Middle frontal gyrus (tissue), 1 donor: ENCODE results near the gene UTP14C.
"Not testable (repeated sequence)": the region's sequence is repeated elsewhere in the genome, so short reads cannot be mapped to it uniquely, and the experiment has no call there.

Experiments
- DNase-seq: peaks from one replicate; pipeline ENCODE4 v3.0.0-alpha.2; 2015; ENCODE audit warnings: low spot score; ENCODE audit errors: extremely low spot score

UTP14C gene, protein sequence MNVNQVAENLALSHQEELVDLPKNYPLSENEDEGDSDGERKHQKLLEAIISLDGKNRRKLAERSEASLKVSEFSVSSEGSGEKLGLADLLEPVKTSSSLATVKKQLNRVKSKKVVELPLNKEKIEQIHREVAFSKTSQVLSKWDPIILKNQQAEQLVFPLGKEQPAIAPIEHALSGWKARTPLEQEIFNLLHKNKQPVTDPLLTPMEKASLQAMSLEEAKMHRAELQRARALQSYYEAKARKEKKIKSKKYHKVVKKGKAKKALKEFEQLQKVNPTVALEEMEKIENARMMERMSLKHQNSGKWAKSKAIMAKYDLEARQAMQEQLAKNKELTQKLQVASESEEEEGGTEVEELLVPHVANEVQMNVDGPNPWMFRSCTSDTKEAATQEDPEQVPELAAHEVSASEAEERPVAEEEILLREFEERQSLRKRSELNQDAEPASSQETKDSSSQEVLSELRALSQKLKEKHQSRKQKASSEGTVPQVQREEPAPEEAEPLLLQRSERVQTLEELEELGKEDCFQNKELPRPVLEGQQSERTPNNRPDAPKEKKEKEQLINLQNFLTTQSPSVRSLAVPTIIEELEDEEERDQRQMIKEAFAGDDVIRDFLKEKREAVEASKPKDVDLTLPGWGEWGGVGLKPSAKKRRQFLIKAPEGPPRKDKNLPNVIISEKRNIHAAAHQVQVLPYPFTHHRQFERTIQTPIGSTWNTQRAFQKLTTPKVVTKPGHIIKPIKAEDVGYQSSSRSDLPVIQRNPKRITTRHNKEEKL

GRCh38 chr13:52024481-52024880 is at the start of gene UTP14C:
Gene UTP14C, plus strand, starts transcription at chr13:52024691. Its CDS starts 4,114 bp downstream, at chr13:52028805.
- no peak for DNase-seq

- DNase-seq, result no peak
Observed at GRCh38 chr13:51976423-51976822, 48.1 kb upstream of the UTP14C start.

DNA sequence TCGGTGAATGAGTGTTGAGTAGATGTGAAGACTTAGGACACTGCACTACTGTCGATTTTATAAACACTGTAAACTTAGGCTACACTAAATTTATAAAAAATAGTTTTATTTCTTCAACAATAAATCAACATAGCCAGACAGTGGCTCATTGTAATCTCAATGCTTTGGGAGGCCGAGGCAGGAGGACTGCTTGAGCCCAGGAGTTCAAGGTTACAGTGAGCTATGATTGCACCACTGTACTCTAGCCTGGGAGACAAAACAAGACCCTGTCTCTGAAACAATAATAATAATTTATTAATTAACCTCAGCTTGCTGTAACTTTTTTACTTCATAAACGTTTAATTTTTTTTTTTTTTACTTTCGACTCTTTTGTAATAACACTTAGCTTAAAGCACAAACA is 47.6 kb upstream of the UTP14C start:
- no peak for DNase-seq

GRCh38 chr13:51977625-51978024 is 46.9 kb upstream of the UTP14C start:
- DNase-seq, result no peak

DNA sequence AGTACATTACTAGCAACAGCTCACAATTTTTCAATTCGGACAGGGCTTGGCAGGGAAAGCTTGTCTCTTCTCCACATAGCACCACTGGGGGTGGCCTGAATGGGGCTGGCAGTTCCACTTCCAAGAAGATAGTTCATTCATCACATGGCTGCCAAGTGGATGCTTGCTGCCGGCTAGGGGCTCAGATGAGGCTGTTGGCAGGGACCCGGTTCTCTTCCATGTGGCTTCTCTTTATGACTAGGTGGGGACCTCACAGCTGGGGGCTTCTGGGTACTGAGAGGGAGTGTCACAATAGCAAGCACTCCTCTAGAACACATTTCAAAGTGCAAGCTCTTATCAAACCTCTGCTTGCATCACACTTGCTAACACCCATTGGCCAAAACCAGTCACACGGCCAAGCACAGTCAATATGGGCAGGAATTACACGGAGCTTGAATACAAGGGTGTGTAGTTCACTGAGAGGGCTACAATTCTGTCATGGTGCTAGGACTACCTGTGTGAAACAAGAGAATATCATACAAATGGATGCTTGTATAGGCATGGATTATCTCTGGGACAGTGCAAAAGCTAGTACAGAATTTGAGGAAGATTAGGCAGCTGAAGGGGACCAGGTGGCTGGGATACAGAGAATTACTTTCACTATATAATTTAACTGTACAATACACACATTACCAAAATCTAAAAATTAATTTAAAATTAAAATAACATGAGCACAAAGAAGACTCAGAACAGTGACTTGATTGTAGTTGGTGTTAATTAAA is 45.5 kb upstream of the UTP14C start:
- DNase-seq, result no peak

GRCh38 chr13:51980908-51981307 is 43.6 kb upstream of the UTP14C start:
- DNase-seq, result no peak

DNA sequence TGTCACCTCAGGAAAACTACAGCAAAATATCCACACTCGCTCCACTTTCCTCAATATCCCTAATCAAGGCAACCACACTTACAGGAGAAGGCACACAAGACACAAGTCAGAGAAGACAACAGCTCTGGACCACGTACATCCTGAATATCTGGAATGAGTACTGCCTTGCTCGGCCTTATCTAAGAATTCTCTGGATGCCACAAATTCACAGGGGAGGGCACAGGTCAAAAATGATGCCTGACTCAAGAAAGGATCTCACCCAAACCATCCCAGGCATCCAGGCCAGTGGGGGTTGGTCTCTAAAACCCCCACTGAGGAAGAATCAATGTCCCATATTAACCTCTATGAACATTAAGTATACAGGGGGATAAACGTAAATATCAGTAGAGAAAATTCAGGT is 43.1 kb upstream of the UTP14C start:
- no peak for DNase-seq

GRCh38 chr13:51983292-51983691 is 41.2 kb upstream of the UTP14C start:
- DNase-seq, result not testable (repeated sequence)

DNA sequence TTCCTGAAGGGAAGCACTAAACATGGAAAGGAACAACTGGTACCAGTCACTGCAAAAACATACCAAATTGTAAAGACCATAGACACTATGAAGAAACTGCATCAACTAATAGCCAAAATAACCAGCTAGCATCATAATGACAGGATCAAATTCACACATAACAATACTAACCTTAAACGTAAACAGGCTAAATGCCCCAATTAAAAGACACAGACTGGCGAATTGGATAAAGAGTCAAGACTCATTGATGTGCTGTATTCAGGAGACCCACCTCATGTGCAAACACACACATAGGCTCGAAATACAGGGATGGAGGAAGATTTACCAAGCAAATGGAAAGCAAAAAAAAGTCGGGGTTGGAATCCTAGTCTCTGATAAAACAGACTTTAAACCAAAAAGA is 39.6 kb upstream of the UTP14C start:
- not testable (repeated sequence) for DNase-seq

- DNase-seq, result no peak
Observed at GRCh38 chr13:51988988-51989618, 35.4 kb upstream of the UTP14C start.

GRCh38 chr13:51993713-51994112 is 30.8 kb upstream of the UTP14C start:
- DNase-seq, result no peak

GRCh38 chr13:51995677-51996551 is 28.6 kb upstream of the UTP14C start:
- no peak for DNase-seq

DNA sequence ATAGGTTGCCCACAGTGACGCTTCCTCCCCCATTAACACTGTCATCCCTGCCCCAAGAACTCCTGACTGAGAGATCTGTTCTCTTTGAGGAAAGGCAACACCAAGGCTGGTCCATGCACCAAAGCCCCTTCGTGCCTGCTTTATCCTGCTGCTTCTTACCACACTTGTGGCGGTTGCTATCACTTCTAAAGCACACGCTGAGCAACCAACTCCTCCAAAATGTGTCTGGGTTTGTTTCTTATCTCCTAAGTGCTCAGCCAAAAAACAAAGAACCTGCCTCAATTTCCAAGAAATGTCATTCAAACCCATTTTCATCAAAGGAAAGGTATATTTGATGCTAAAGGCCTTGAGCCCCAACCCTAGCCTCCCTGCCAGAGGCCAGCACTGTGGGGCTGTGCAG is 27.9 kb upstream of the UTP14C start:
- DNase-seq, result no peak

GRCh38 chr13:51997186-51997585 is 27.3 kb upstream of the UTP14C start:
- no peak for DNase-seq

- DNase-seq, result no peak
Observed at GRCh38 chr13:51997641-51998330, 26.7 kb upstream of the UTP14C start.

- no peak for DNase-seq
Observed at GRCh38 chr13:51998723-51999509, 25.6 kb upstream of the UTP14C start.

DNA sequence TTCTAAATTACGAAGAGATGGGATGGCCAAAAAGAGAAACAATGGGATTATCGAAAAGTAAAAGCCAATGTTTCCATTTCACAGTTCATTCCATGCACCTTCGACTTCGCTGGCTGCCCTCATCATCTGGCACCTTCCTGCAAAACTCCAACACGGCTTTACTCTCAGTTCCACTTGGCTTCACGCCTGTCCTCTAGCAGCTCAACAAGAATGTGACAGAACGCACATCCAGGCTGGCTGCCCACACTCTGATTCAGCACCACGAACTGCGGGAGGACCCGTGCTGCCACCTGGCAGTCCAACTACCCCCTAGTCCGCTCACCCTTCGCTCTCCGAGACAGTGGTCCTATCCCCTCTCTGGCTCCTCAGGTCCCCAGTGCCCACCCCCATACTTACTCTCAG is 25.0 kb upstream of the UTP14C start:
- DNase-seq, result no peak

DNA sequence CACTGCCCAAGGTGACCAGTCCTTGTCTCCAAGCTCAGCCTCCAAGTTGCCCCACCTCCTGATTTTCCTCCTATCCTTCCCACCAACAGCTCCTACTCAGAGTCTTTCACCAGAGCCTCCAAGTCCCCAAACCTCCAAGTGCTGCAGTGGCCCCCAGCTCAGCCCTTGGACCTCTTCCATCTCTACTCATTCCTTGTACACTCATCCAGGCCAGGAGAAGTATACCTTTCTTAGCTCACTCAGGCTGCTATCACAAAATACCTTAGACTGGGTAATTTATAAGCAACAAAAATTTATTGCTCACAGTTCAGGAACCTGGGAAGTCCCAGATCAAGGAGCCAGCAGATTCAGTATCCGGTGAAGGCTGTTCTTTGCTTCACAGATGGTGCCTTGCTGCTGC is 24.6 kb upstream of the UTP14C start:
- DNase-seq, result no peak

GRCh38 chr13:52001120-52001731 is 23.3 kb upstream of the UTP14C start:
- no peak for DNase-seq
